ENCODE results near the gene FOXN1.

Gene FOXN1

GRCh38 chr17:28498652-28499363 is 7.3 kb upstream of the FOXN1 start:
- Mint-ChIP-seq H3K27ac (ENCODE audit: low read depth) (no peak overlapping the region), H3K27me3 (no peaks in the 10 kb centered on the region), H3K9me3 (no peaks in the 10 kb centered on the region), H3K36me3 (ENCODE audit: insufficient read depth) (peaks cover 2% of the 10 kb centered on the region), H3K4me3 (no peak overlapping the region), H3K4me1 (no peaks in the 10 kb centered on the region)
- no peak for DNase-seq (ENCODE audit: low spot score in 2 of 2)
- no peak for ATAC-seq (replicated peaks; ENCODE audit: extremely low read depth, poor library complexity, severe bottlenecking)

- peaks cover under 1% of the 10 kb centered on the region for H3K27me3 Mint-ChIP-seq
- DNase-seq (ENCODE audit: low spot score in 2 of 2) (no peak), ATAC-seq (replicated peaks; ENCODE audit: extremely low read depth, poor library complexity, severe bottlenecking) (no peak)
- no peak overlapping the region for H3K4me3 Mint-ChIP-seq
- peaks cover 2% of the 10 kb centered on the region for H3K36me3 Mint-ChIP-seq (ENCODE audit: insufficient read depth)
- H3K27ac Mint-ChIP-seq (ENCODE audit: low read depth), result no peak overlapping the region
- H3K4me1 Mint-ChIP-seq, result no peaks in the 10 kb centered on the region
- H3K9me3 Mint-ChIP-seq, result no peaks in the 10 kb centered on the region
These were observed 6.8 kb upstream of the FOXN1 start for GRCh38 chr17:28499364-28499664.

GRCh38 chr17:28499684-28500357 is 6.3 kb upstream of the FOXN1 start:
- no peak for ATAC-seq (replicated peaks; ENCODE audit: extremely low read depth, poor library complexity, severe bottlenecking)

GRCh38 chr17:28500712-28501379 is 5.3 kb upstream of the FOXN1 start:
- ATAC-seq (replicated peaks; ENCODE audit: extremely low read depth, poor library complexity, severe bottlenecking), result no peak
- H3K27ac Mint-ChIP-seq (ENCODE audit: low read depth), result no peak overlapping the region

More at GRCh38 chr17:28499684-28500357, 6.3 kb upstream of the FOXN1 start:
- H3K4me1 Mint-ChIP-seq, result no peaks in the 10 kb centered on the region
- DNase-seq (ENCODE audit: low spot score in 2 of 2), result no peak
- peaks cover 5% of the 10 kb centered on the region for H3K27me3 Mint-ChIP-seq
- H3K27ac Mint-ChIP-seq (ENCODE audit: low read depth), result no peak overlapping the region
- H3K9me3 Mint-ChIP-seq, result no peaks in the 10 kb centered on the region
- no peak overlapping the region for H3K4me3 Mint-ChIP-seq
- H3K36me3 Mint-ChIP-seq (ENCODE audit: insufficient read depth), result peaks cover 2% of the 10 kb centered on the region

GRCh38 chr17:28501421-28502284 is 4.5 kb upstream of the FOXN1 start:
- no peaks in the 10 kb centered on the region for H3K9me3 Mint-ChIP-seq
- H3K4me1 Mint-ChIP-seq, result no peaks in the 10 kb centered on the region
- no peak overlapping the region for H3K27ac Mint-ChIP-seq (ENCODE audit: low read depth)
- no peak overlapping the region for H3K4me3 Mint-ChIP-seq
- DNase-seq (ENCODE audit: low spot score in 2 of 2), result no peak
- ATAC-seq (replicated peaks; ENCODE audit: extremely low read depth, poor library complexity, severe bottlenecking), result no peak
- peaks cover 21% of the 10 kb centered on the region for H3K27me3 Mint-ChIP-seq
- H3K36me3 Mint-ChIP-seq (ENCODE audit: insufficient read depth), result peaks cover 2% of the 10 kb centered on the region

More at GRCh38 chr17:28500712-28501379, 5.3 kb upstream of the FOXN1 start:
- H3K4me3 Mint-ChIP-seq, result no peak overlapping the region
- peaks cover 2% of the 10 kb centered on the region for H3K36me3 Mint-ChIP-seq (ENCODE audit: insufficient read depth)
- H3K9me3 Mint-ChIP-seq, result no peaks in the 10 kb centered on the region
- no peaks in the 10 kb centered on the region for H3K4me1 Mint-ChIP-seq
- peaks cover 15% of the 10 kb centered on the region for H3K27me3 Mint-ChIP-seq
- no peak for DNase-seq (ENCODE audit: low spot score in 2 of 2)

GRCh38 chr17:28503420-28503819 is 2.7 kb upstream of the FOXN1 start:
- ATAC-seq (replicated peaks; ENCODE audit: extremely low read depth, poor library complexity, severe bottlenecking), result no peak
- no peaks in the 10 kb centered on the region for H3K4me1 Mint-ChIP-seq

GRCh38 chr17:28506763-28507487 is 777 bp downstream of the FOXN1 start:
- Mint-ChIP-seq H3K27ac (ENCODE audit: low read depth) (no peak overlapping the region), H3K27me3 (peaks cover 65% of the 10 kb centered on the region), H3K9me3 (no peaks in the 10 kb centered on the region), H3K4me3 (no peak overlapping the region), H3K36me3 (ENCODE audit: insufficient read depth) (no peaks in the 10 kb centered on the region), H3K4me1 (no peaks in the 10 kb centered on the region)
- ATAC-seq (replicated peaks; ENCODE audit: extremely low read depth, poor library complexity, severe bottlenecking) (no peak), DNase-seq (ENCODE audit: low spot score in 2 of 2) (no peak)

More at GRCh38 chr17:28503420-28503819, 2.7 kb upstream of the FOXN1 start:
- H3K4me3 Mint-ChIP-seq, result no peak overlapping the region
- peaks cover 2% of the 10 kb centered on the region for H3K36me3 Mint-ChIP-seq (ENCODE audit: insufficient read depth)
- H3K27me3 Mint-ChIP-seq, result peaks cover 39% of the 10 kb centered on the region
- DNase-seq (ENCODE audit: low spot score in 2 of 2), result no peak
- H3K27ac Mint-ChIP-seq (ENCODE audit: low read depth), result no peak overlapping the region
- no peaks in the 10 kb centered on the region for H3K9me3 Mint-ChIP-seq

- Mint-ChIP-seq H3K4me1 (no peaks in the 10 kb centered on the region), H3K4me3 (no peak overlapping the region), H3K27ac (ENCODE audit: low read depth) (no peak overlapping the region), H3K36me3 (ENCODE audit: insufficient read depth) (no peaks in the 10 kb centered on the region), H3K9me3 (no peaks in the 10 kb centered on the region), H3K27me3 (peaks cover 71% of the 10 kb centered on the region)
- ATAC-seq (replicated peaks; ENCODE audit: extremely low read depth, poor library complexity, severe bottlenecking) (no peak), DNase-seq (ENCODE audit: low spot score in 2 of 2) (no peak)
These were observed 1.5 kb downstream of the FOXN1 start for GRCh38 chr17:28507567-28508203.

GRCh38 chr17:28508211-28508724 is 2.1 kb downstream of the FOXN1 start:
- H3K4me1 Mint-ChIP-seq, result no peaks in the 10 kb centered on the region
- ATAC-seq (replicated peaks; ENCODE audit: extremely low read depth, poor library complexity, severe bottlenecking) (no peak), DNase-seq (ENCODE audit: low spot score in 2 of 2) (no peak)
- H3K27ac Mint-ChIP-seq (ENCODE audit: low read depth), result no peak overlapping the region
- no peaks in the 10 kb centered on the region for H3K36me3 Mint-ChIP-seq (ENCODE audit: insufficient read depth)
- H3K27me3 Mint-ChIP-seq, result peaks cover 77% of the 10 kb centered on the region
- H3K4me3 Mint-ChIP-seq, result no peak overlapping the region
- no peaks in the 10 kb centered on the region for H3K9me3 Mint-ChIP-seq

GRCh38 chr17:28509789-28510188 is 3.6 kb downstream of the FOXN1 start:
- DNase-seq (ENCODE audit: low spot score in 2 of 2) (no peak), ATAC-seq (replicated peaks; ENCODE audit: extremely low read depth, poor library complexity, severe bottlenecking) (no peak)
- H3K27ac Mint-ChIP-seq (ENCODE audit: low read depth), result no peak overlapping the region
- no peaks in the 10 kb centered on the region for H3K36me3 Mint-ChIP-seq (ENCODE audit: insufficient read depth)
- no peaks in the 10 kb centered on the region for H3K4me1 Mint-ChIP-seq
- no peak overlapping the region for H3K4me3 Mint-ChIP-seq
- H3K9me3 Mint-ChIP-seq, result no peaks in the 10 kb centered on the region
- H3K27me3 Mint-ChIP-seq, result peaks cover 81% of the 10 kb centered on the region

GRCh38 chr17:28511858-28512461 is 5.8 kb downstream of the FOXN1 start:
- no peak for DNase-seq (ENCODE audit: low spot score in 2 of 2)
- Mint-ChIP-seq H3K27me3 (peaks cover 62% of the 10 kb centered on the region), H3K9me3 (no peaks in the 10 kb centered on the region), H3K4me1 (no peaks in the 10 kb centered on the region), H3K4me3 (no peak overlapping the region), H3K36me3 (ENCODE audit: insufficient read depth) (no peaks in the 10 kb centered on the region), H3K27ac (ENCODE audit: low read depth) (no peak overlapping the region)
- ATAC-seq (replicated peaks; ENCODE audit: extremely low read depth, poor library complexity, severe bottlenecking), result no peak

Measured in central memory CD8-positive, alpha-beta T cell (primary cell).